Mucosa of rectum (tissue), 2 donors: ENCODE data around the gene UBALD1.

Experiments
- H3K27ac ChIP-seq, 2 donors: one replicate each; pipeline ENCODE4 v1.7.0; 2013; ENCODE audit warnings: inconsistent platforms in 2 of 2, low read depth in 2 of 2, low read length in 2 of 2
- H3K27me3 ChIP-seq, 2 donors: one replicate each; pipeline ENCODE4 v1.7.0; 2013; ENCODE audit warnings: low read length in 2 of 2; ENCODE audit not compliant: control insufficient read depth in 2 of 2, insufficient read depth in 2 of 2
- H3K36me3 ChIP-seq, 2 donors: one replicate each; pipeline ENCODE4 v1.7.0; 2013; ENCODE audit warnings: low read length in 2 of 2; ENCODE audit not compliant: control insufficient read depth in 2 of 2, insufficient read depth in 2 of 2
- H3K4me1 ChIP-seq, 2 donors: one replicate each; pipeline ENCODE4 v1.7.0; 2013; ENCODE audit warnings: low read length in 2 of 2, mild to moderate bottlenecking in 1 of 2; ENCODE audit not compliant: control insufficient read depth in 2 of 2, insufficient read depth in 2 of 2
- H3K4me3 ChIP-seq, 2 donors: one replicate each; pipeline ENCODE4 v1.7.0; 2013; ENCODE audit warnings: low read length in 2 of 2
- H3K9ac ChIP-seq, 2 donors: one replicate each; pipeline ENCODE4 v1.7.0; 2013; ENCODE audit warnings: low read length in 2 of 2, low read depth in 1 of 2, mild to moderate bottlenecking in 1 of 2
- H3K9me3 ChIP-seq, 2 donors: one replicate each; pipeline ENCODE4 v1.7.0; 2013; ENCODE audit warnings: low read length in 2 of 2; ENCODE audit not compliant: control insufficient read depth in 2 of 2
- donor health status: healthy.
- donor health status: Normal muscosa, but diverticular disease.

The UBALD1 gene

GRCh38 chr16:4615384-4616046 is 827 bp upstream of the UBALD1 start:
- H3K27me3 ChIP-seq: no peaks in the 10 kb centered on the region
- H3K4me3 ChIP-seq: peak overlapping the region; percentile 82 to 94
- peak overlapping the region; percentile 72 to 78 for H3K9ac ChIP-seq
- H3K9me3 ChIP-seq: no peaks in the 10 kb centered on the region
- peak overlapping the region; percentile 91 to 95 for H3K27ac ChIP-seq
- peaks cover 33 to 37% of the 10 kb centered on the region in 2 donors for H3K4me1 ChIP-seq
- H3K36me3 ChIP-seq: no peaks in the 10 kb centered on the region

- Histone ChIP-seq H3K4me1 (peaks cover 31 to 37% of the 10 kb centered on the region in 2 donors), H3K27ac (peak overlapping the region; percentile 82 to 91), H3K9me3 (no peaks in the 10 kb centered on the region), H3K36me3 (no peaks in the 10 kb centered on the region), H3K27me3 (no peaks in the 10 kb centered on the region), H3K9ac (peak overlapping the region; percentile 63 to 95), H3K4me3 (peak overlapping the region; percentile 82 to 94)
Observed at GRCh38 chr16:4613636-4614570, 785 bp downstream of the UBALD1 start.

GRCh38 chr16:4612977-4613635 is 1.6 kb downstream of the UBALD1 start:
- no peaks in the 10 kb centered on the region for H3K27me3 ChIP-seq
- H3K4me3 ChIP-seq: peak overlapping the region; percentile 82 to 94
- peaks cover 2 to 3% of the 10 kb centered on the region in 2 donors for H3K36me3 ChIP-seq
- H3K4me1 ChIP-seq: peaks cover 29 to 35% of the 10 kb centered on the region in 2 donors
- no peaks in the 10 kb centered on the region for H3K9me3 ChIP-seq
- no peak overlapping the region for H3K27ac ChIP-seq
- peak overlapping the region; percentile 63 to 95 for H3K9ac ChIP-seq

DNA sequence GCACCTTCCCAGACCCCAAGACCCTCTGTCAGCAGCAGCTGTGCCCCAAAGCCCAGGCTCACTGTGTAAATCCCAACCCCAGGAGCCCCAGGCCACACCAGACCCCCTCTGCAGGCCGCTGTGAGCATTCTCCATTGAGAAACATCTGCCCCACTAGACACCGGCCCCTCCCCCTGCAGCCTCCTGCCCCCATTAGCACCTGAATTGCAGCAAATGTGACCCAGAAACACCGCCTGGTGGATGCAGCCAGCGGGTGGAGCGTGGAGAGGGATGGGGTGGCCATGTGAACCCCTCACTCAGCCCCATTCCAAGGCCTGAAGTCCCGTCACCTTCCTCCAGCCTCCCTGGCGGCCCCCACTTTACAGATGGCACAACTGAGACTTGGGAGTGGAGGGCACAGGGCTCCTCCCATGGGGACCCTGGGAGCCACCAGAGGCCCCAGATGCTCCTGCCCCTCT is 2.2 kb downstream of the UBALD1 start:
- peaks cover 26 to 34% of the 10 kb centered on the region in 2 donors for H3K4me1 ChIP-seq
- no peaks in the 10 kb centered on the region for H3K9me3 ChIP-seq
- no peak overlapping the region for H3K9ac ChIP-seq
- H3K36me3 ChIP-seq: peaks cover 3 to 8% of the 10 kb centered on the region in 2 donors
- peak overlapping the region in 1 of 2 donors; percentile 82 for H3K4me3 ChIP-seq
- no peaks in the 10 kb centered on the region for H3K27me3 ChIP-seq
- no peak overlapping the region for H3K27ac ChIP-seq

- Histone ChIP-seq H3K4me1 (peaks cover 26% of the 10 kb centered on the region in 2 donors), H3K9ac (no peak overlapping the region), H3K27ac (no peak overlapping the region), H3K9me3 (no peaks in the 10 kb centered on the region), H3K4me3 (no peak overlapping the region), H3K36me3 (peaks cover 3 to 11% of the 10 kb centered on the region in 2 donors), H3K27me3 (no peaks in the 10 kb centered on the region)
Observed at GRCh38 chr16:4611337-4612021, 3.2 kb downstream of the UBALD1 start.

- Histone ChIP-seq H3K4me1 (peaks cover 18 to 20% of the 10 kb centered on the region in 2 donors), H3K9me3 (no peaks in the 10 kb centered on the region), H3K9ac (no peak overlapping the region), H3K4me3 (no peak overlapping the region), H3K27me3 (no peaks in the 10 kb centered on the region), H3K27ac (no peak overlapping the region), H3K36me3 (peaks cover 3 to 11% of the 10 kb centered on the region in 2 donors)
Observed at GRCh38 chr16:4610011-4611005, 4.4 kb downstream of the UBALD1 start.

GRCh38 chr16:4609200-4610010 is 5.3 kb downstream of the UBALD1 start:
- Histone ChIP-seq H3K27ac (no peak overlapping the region), H3K4me3 (no peak overlapping the region), H3K9ac (no peak overlapping the region), H3K27me3 (no peaks in the 10 kb centered on the region), H3K4me1 (peaks cover 13 to 15% of the 10 kb centered on the region in 2 donors), H3K9me3 (no peaks in the 10 kb centered on the region), H3K36me3 (peaks cover 3 to 11% of the 10 kb centered on the region in 2 donors)

- Histone ChIP-seq H3K27me3 (no peaks in the 10 kb centered on the region), H3K27ac (no peak overlapping the region), H3K9me3 (no peaks in the 10 kb centered on the region), H3K4me3 (no peak overlapping the region), H3K4me1 (peaks cover 10 to 11% of the 10 kb centered on the region in 2 donors), H3K36me3 (peaks cover 3 to 11% of the 10 kb centered on the region in 2 donors), H3K9ac (no peak overlapping the region)
Observed at GRCh38 chr16:4608704-4608980, 6.0 kb downstream of the UBALD1 start.
